Stromal cell of bone marrow (primary cell): ENCODE results near the gene HOXB8.

Source experiments
- DNase-seq: peaks from one replicate; pipeline ENCODE4 v3.0.0-alpha.2; 2012; ENCODE audit warnings: low read depth

The HOXB8 gene

GRCh38 chr17:48610282-48611211, 4.5 kb downstream of the HOXB8 start, which contains the start of gene HOXB7:
Gene HOXB7, minus strand, starts transcription at chr17:48611017. Its CDS starts 99 bp downstream, at chr17:48610918.
- DNase-seq, result no peak

- no peak for DNase-seq
Observed at GRCh38 chr17:48609759-48610281, 5.3 kb downstream of the HOXB8 start.

- no peak for DNase-seq
Observed at GRCh38 chr17:48609033-48609432, 6.1 kb downstream of the HOXB8 start.

GRCh38 chr17:48608494-48608834, 6.6 kb downstream of the HOXB8 start:
- DNase-seq, result no peak

- DNase-seq, result no peak
Observed at GRCh38 chr17:48606892-48607614, 8.0 kb downstream of the HOXB8 start.

- DNase-seq, result no peak
Observed at GRCh38 chr17:48605991-48606891, 8.9 kb downstream of the HOXB8 start.

GRCh38 chr17:48605409-48605919, 9.6 kb downstream of the HOXB8 start:
- DNase-seq, result no peak

- no peak for DNase-seq
Observed at GRCh38 chr17:48604770-48605329, 10.2 kb downstream of the HOXB8 start, which contains the start of gene HOXB6. Gene HOXB6, minus strand, starts transcription at chr17:48604986. Its CDS starts 6,836 bp downstream, at chr17:48598150.

- DNase-seq, result no peak
Observed at GRCh38 chr17:48603959-48604769, 10.9 kb downstream of the HOXB8 start.

GRCh38 chr17:48601539-48602425, 13.3 kb downstream of the HOXB8 start:
- DNase-seq, result no peak

GRCh38 chr17:48601207-48601538, 13.9 kb downstream of the HOXB8 start:
- DNase-seq, result no peak

GRCh38 chr17:48600244-48601098, 14.6 kb downstream of the HOXB8 start:
- no peak for DNase-seq

GRCh38 chr17:48599354-48599753, 15.7 kb downstream of the HOXB8 start:
- DNase-seq, result no peak

GRCh38 chr17:48598736-48599135, 16.4 kb downstream of the HOXB8 start:
- DNase-seq, result no peak

GRCh38 chr17:48597778-48598631, 17.1 kb downstream of the HOXB8 start:
- DNase-seq, result no peak

- DNase-seq, result no peak
Observed at GRCh38 chr17:48597528-48597777, 17.6 kb downstream of the HOXB8 start.

- no peak for DNase-seq
Observed at GRCh38 chr17:48596735-48597527, 18.2 kb downstream of the HOXB8 start.
